Renal pelvis (tissue), 4 donors: ENCODE measurements around the gene TAGLN. TPM values are rescaled to one million over a fixed set of nuclear protein-coding genes. Genes with fewer than 3 reads are reported as not detected.
"Not testable (repeated sequence)": the region's sequence is repeated elsewhere in the genome, so short reads cannot be mapped to it uniquely, and the experiment has no call there.

Source experiments
- DNase-seq: peaks from one replicate; pipeline ENCODE4 v3.0.0-alpha.2; 2013
- polyA plus RNA-seq, 3 donors: library from polyadenylated mRNA; unstranded; fragments of 120-200 nt; gene quantifications; one replicate each; pipeline ENCODE4 v1.2.1, GENCODE V29; 2013; ENCODE audit not compliant: insufficient read length in 3 of 3

Gene TAGLN
- polyA plus RNA-seq, 3 donors = 96.5 to 152 (median 146) TPM

- DNase-seq = peak; percentile 96
Observed at GRCh38 chr11:117178210-117179034, 20.7 kb upstream of the TAGLN start, which contains the start of gene SIDT2. Gene SIDT2 (plus strand): TSS chr11:117178743. CDS start chr11:117179264, 521 bp downstream.

- no peak for DNase-seq
Observed at GRCh38 chr11:117179048-117179999, 19.8 kb upstream of the TAGLN start.

GRCh38 chr11:117180020-117180419 is 19.1 kb upstream of the TAGLN start:
- no peak for DNase-seq

GRCh38 chr11:117180661-117181585 is 18.2 kb upstream of the TAGLN start:
- DNase-seq = no peak

GRCh38 chr11:117181586-117182550 is 17.3 kb upstream of the TAGLN start:
- DNase-seq = no peak

GRCh38 chr11:117182551-117182935 is 16.6 kb upstream of the TAGLN start:
- DNase-seq = no peak

- not testable (repeated sequence) for DNase-seq
Observed at GRCh38 chr11:117183178-117183577, 16.0 kb upstream of the TAGLN start.

GRCh38 chr11:117183724-117184349 is 15.3 kb upstream of the TAGLN start:
- no peak for DNase-seq

GRCh38 chr11:117185736-117186430 is 13.3 kb upstream of the TAGLN start:
- DNase-seq = no peak

- no peak for DNase-seq
Observed at GRCh38 chr11:117186431-117186761, 12.8 kb upstream of the TAGLN start.

GRCh38 chr11:117187007-117187406 is 12.2 kb upstream of the TAGLN start:
- DNase-seq = no peak

- no peak for DNase-seq
Observed at GRCh38 chr11:117187428-117187798, 11.8 kb upstream of the TAGLN start.

GRCh38 chr11:117187799-117188481 is 11.2 kb upstream of the TAGLN start:
- DNase-seq = no peak

GRCh38 chr11:117188620-117189081 is 10.5 kb upstream of the TAGLN start:
- DNase-seq = no peak

GRCh38 chr11:117189191-117189940 is 9.8 kb upstream of the TAGLN start:
- DNase-seq = no peak

- no peak for DNase-seq
Observed at GRCh38 chr11:117189941-117190544, 9.1 kb upstream of the TAGLN start.

- DNase-seq = no peak
Observed at GRCh38 chr11:117191680-117192400, 7.3 kb upstream of the TAGLN start.
